Heart left ventricle (tissue), 13 donors: ENCODE measurements around the gene GIMAP6.

Experiments used
- CTCF ChIP-seq, 12 donors: fragments of 200-600 bp; sonication (generic) in 4 of 12; IDR thresholded peaks; one replicate each; pipeline versions ENCODE4 v1.5.0 to v1.8.0; 2018 to 2022; ENCODE audit warnings: antibody characterized with exemption in 12 of 12, mild to moderate bottlenecking in 5 of 12
- POLR2A ChIP-seq, 2 donors: fragments of 450-650 bp; IDR thresholded peaks; one replicate each; pipeline ENCODE4 v1.6.1; 2017; ENCODE audit warnings: antibody characterized with exemption in 2 of 2, mild to moderate bottlenecking in 2 of 2, moderate library complexity in 2 of 2
- donor health status: ischemic (EF 13 %, LVEDD 7.1; RV severe dilation, severe dysfunction).
- donor health status: DM: no; HTN: yes; CAD: no.
- donor health status: DM: no; HTN: no; CAD: no.
- donor health status: ischemic (EF 25% LVEDD 6.9; RV normal size, moderate dysfunction).
- donor health status: ischemic (EF 25% LVEDD 5.7; RV mildly dilated, moderate dysfunction).
- donor health status: ischemic (EF 35%, LVEDD 5.7; RV mildly dilated, moderate dysfunction).
- donor health status: nonischemic (EF 11% LVEDD 7.7; RV severe dilation, severe dysfunction).
- donor health status: DM: yes; HTN: yes; CAD: no.
- donor health status: PGD.
- donor health status: ischemic (EF 29% LVEDD 5.4; RV normal size, mild dysfunction).
- donor health status: nonischemic (EF 23%, LVEDD 6.1; RV moderate dilation, normal function).

- TF ChIP-seq CTCF (IDR thresholded peaks at IDR 0.05) (no peak), POLR2A (IDR thresholded peaks at IDR 0.05) (no peak)
These were observed 33.7 kb upstream of the GIMAP6 start for GRCh38 chr7:150665896-150666295.
